HCT116 (cell line): ENCODE results near the gene BTF3. TPM values are rescaled to one million over a fixed set of nuclear protein-coding genes. Genes with fewer than 3 reads are reported as not detected.

Experiments
- ATAC-seq: fragments of 200-7000 bp; cut with Tn5 transposase; 2 replicates; pipeline ENCODE4 v1.9.1; 2020; ENCODE audit warnings: mild to moderate bottlenecking, moderate library complexity
- BruUV-seq: library from RNA; stranded (reverse); fragments of 400-500 nt; replicated peaks from 2 replicates; lab custom pipeline; 2021; lab: Mats Ljungman, UMichigan
- CTCF ChIA-PET: fragments of 300-600 bp; sonication (Branson Sonifier 250); formaldehyde crosslinking; loops from one replicate; lab custom pipeline; 2021; ENCODE audit warnings: antibody characterized with exemption; lab: Charles Lee
- POLR2A ChIA-PET: fragments of 300-600, 350-600 bp; sonication (Branson Sonifier 250); formaldehyde crosslinking; loops from one replicate; lab custom pipeline; 2021; ENCODE audit warnings: antibody characterized with exemption; lab: Charles Lee
- RAD21 ChIA-PET, 2 experiments: fragments of 300-600 bp; sonication (Branson Sonifier 250); formaldehyde crosslinking; loops; one replicate each; lab custom pipeline; 2023; ENCODE audit warnings: low total read pairs in 2 of 2; ENCODE audit not compliant: uncharacterized antibody in 2 of 2, unreplicated experiment in 2 of 2, low non-redundant PET in 1 of 2; lab: Charles Lee
- DNase-seq: peaks from one replicate; pipeline ENCODE4 v3.0.0-alpha.2; 2010; ENCODE audit warnings: low read depth, low spot score
- H2AFZ ChIP-seq: fragments of 200-600 bp; shearing (Covaris generic), sonication (generic); 2 replicates; pipeline ENCODE4 v1.6.1; 2017; ENCODE audit warnings: low read depth, mixed run types, mixed read lengths, antibody characterized with exemption, low read length; ENCODE audit not compliant: poor library complexity, severe bottlenecking
- H3K27ac ChIP-seq: 2 replicates; pipeline ENCODE4 v1.5.1; 2012; ENCODE audit warnings: low read depth, low read length
- H3K27me3 ChIP-seq: fragments of 200-600 bp; sonication (generic); 2 replicates; pipeline ENCODE4 v1.6.1; 2016; ENCODE audit warnings: mixed run types, low read length, mixed read lengths; ENCODE audit not compliant: insufficient read depth
- H3K36me3 ChIP-seq, 2 experiments: fragments of 200-500 bp in 1 of 2; fragments of 200-600 bp in 1 of 2; sonication (Bioruptor generic) in 1 of 2; sonication (generic) in 1 of 2; 2 replicates each; pipeline versions ENCODE4 v1.5.1 to v1.6.1; 2014 to 2016; ENCODE audit warnings: low read length in 2 of 2, inconsistent platforms in 1 of 2, mixed read lengths in 1 of 2, mixed run types in 1 of 2; ENCODE audit not compliant: insufficient read depth in 2 of 2, control insufficient read depth in 1 of 2
- H3K4me1 ChIP-seq, 2 experiments: fragments of 200-600 bp in 1 of 2; sonication (generic) in 1 of 2; 2 replicates each; pipeline versions ENCODE4 v1.5.1 to v1.6.1; 2012 to 2017; ENCODE audit warnings: low read length in 2 of 2, inconsistent platforms in 1 of 2, mild to moderate bottlenecking in 1 of 2, mixed read lengths in 1 of 2, mixed run types in 1 of 2, moderate library complexity in 1 of 2; ENCODE audit not compliant: insufficient read depth in 2 of 2, control insufficient read depth in 1 of 2
- H3K4me2 ChIP-seq: fragments of 200-600 bp; sonication (generic); 2 replicates; pipeline ENCODE4 v1.6.1; 2017; ENCODE audit warnings: mixed run types, low read length, mixed read lengths
- H3K4me3 ChIP-seq, 2 experiments: fragments of 200-600 bp in 1 of 2; sonication (generic) in 1 of 2; replicated peaks in 1 of 2; 2 replicates each; pipeline ENCODE4 v1.5.1; 2011 to 2016; ENCODE audit warnings: low read length in 2 of 2, control low read depth in 1 of 2, low read depth in 1 of 2, mild to moderate bottlenecking in 1 of 2, mixed read lengths in 1 of 2, mixed run types in 1 of 2
- H3K79me2 ChIP-seq: fragments of 200-600 bp; sonication (generic); 2 replicates; pipeline ENCODE4 v1.6.1; 2017; ENCODE audit warnings: mild to moderate bottlenecking, mixed run types, low read length, moderate library complexity, mixed read lengths; ENCODE audit not compliant: insufficient read depth
- H3K9ac ChIP-seq: fragments of 200-600 bp; sonication (generic); 2 replicates; pipeline ENCODE4 v1.6.1; 2016; ENCODE audit warnings: low read length, mixed read lengths
- H3K9me2 ChIP-seq: fragments of 200-600 bp; sonication (generic), shearing (Covaris generic); 2 replicates; pipeline ENCODE4 v1.6.1; 2017; ENCODE audit warnings: mixed run types, mild to moderate bottlenecking, moderate library complexity; ENCODE audit not compliant: insufficient read depth
- H3K9me3 ChIP-seq, 2 experiments: fragments of 200-500 bp in 1 of 2; fragments of 200-600 bp in 1 of 2; sonication (Bioruptor generic) in 1 of 2; sonication (generic) in 1 of 2; 2 replicates each; pipeline ENCODE4 v1.6.1; 2014 to 2017; ENCODE audit warnings: low read length in 2 of 2, mixed read lengths in 2 of 2, inconsistent platforms in 1 of 2, low read depth in 1 of 2, mild to moderate bottlenecking in 1 of 2, mixed run types in 1 of 2, moderate library complexity in 1 of 2; ENCODE audit not compliant: control insufficient read depth in 1 of 2, insufficient read depth in 1 of 2
- H4K20me1 ChIP-seq: fragments of 200-600 bp; sonication (generic), shearing (Covaris generic); 2 replicates; pipeline ENCODE4 v1.6.1; 2017; ENCODE audit warnings: mixed run types, mild to moderate bottlenecking, moderate library complexity; ENCODE audit not compliant: insufficient read depth
- CBX3 ChIP-seq: IDR thresholded peaks from 2 replicates; pipeline ENCODE4 v1.6.1; 2012; ENCODE audit warnings: low read depth
- CEBPB ChIP-seq: IDR thresholded peaks from 2 replicates; pipeline ENCODE4 v1.6.1; 2012; ENCODE audit warnings: low read depth
- EGR1 ChIP-seq: IDR thresholded peaks from 2 replicates; pipeline ENCODE4 v1.6.1; 2012; ENCODE audit warnings: low read depth
- EZH2 ChIP-seq: fragments of 200-600 bp; sonication (generic); IDR thresholded peaks from 2 replicates; pipeline ENCODE4 v1.6.1; 2017; ENCODE audit warnings: antibody characterized with exemption, mixed run types
- JUND ChIP-seq: IDR thresholded peaks from 2 replicates; pipeline ENCODE4 v1.6.1; 2012
- SRF ChIP-seq: IDR thresholded peaks from 2 replicates; pipeline ENCODE4 v1.6.1; 2012; ENCODE audit warnings: low read depth
- TCF7L2 ChIP-seq: IDR thresholded peaks from 2 replicates; pipeline ENCODE4 v1.7.0; 2011; ENCODE audit warnings: borderline replicate concordance, inconsistent platforms; ENCODE audit not compliant: insufficient read depth, insufficient read length; ENCODE audit errors: extremely low read depth
- ZFX ChIP-seq: fragments of 450-650 bp; IDR thresholded peaks from 2 replicates; pipeline ENCODE4 v1.6.1; 2017
- intact Hi-C: fragments of 100-400 bp; cut with micrococcal nuclease; formaldehyde crosslinking; loops from 2 replicates; pipeline ENCODE4 v1.10.0; 2022
- total RNA-seq: library from RNA; stranded (reverse); gene quantifications from one replicate; pipeline ENCODE4 v1.2.1, GENCODE V29; 2021; ENCODE audit not compliant: unreplicated experiment
- TF ChIP-seq, protein P1 (sequence below): IDR thresholded peaks from 2 replicates; pipeline ENCODE4 v1.6.1; 2012; ENCODE audit warnings: low read depth
- TF ChIP-seq, protein P2 (sequence below): IDR thresholded peaks from 2 replicates; pipeline ENCODE4 v1.6.1; 2012
- TF ChIP-seq, protein P3 (sequence below): IDR thresholded peaks from 2 replicates; pipeline ENCODE4 v1.6.1; 2011; ENCODE audit warnings: mild to moderate bottlenecking, low read length, moderate library complexity; ENCODE audit not compliant: insufficient replicate concordance; ENCODE audit errors: extremely low read depth

BTF3 gene
- total RNA-seq, 1 experiment from 2014 or later: 868 TPM

DNA sequence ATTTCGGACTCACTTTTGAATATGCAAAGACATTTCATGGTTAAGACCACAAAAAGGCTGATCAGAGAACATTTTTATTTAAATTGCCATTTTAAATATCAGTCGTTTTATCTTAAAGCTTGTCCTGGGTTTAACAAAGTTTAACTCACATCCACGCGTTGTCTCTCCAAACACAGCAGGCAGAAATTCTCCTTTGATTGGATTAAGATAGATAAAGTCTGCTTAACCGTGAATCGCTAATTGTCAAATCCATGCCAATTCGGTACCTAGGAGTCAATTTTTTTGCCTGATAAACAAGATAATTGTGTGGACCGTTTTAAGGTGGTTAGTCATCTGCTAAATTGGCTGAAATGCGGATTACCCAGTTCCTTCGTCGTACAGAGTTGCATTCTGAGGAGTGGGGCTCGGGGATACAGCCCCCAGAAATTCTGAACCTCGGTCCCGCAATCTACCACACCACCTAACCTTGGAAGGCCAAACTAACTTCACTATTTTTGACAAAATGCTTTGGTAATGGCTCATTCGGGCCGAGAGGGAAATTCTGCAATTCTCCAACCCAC is 665 bp upstream of the BTF3 start (continued):
- TF ChIP-seq, protein P1, sequence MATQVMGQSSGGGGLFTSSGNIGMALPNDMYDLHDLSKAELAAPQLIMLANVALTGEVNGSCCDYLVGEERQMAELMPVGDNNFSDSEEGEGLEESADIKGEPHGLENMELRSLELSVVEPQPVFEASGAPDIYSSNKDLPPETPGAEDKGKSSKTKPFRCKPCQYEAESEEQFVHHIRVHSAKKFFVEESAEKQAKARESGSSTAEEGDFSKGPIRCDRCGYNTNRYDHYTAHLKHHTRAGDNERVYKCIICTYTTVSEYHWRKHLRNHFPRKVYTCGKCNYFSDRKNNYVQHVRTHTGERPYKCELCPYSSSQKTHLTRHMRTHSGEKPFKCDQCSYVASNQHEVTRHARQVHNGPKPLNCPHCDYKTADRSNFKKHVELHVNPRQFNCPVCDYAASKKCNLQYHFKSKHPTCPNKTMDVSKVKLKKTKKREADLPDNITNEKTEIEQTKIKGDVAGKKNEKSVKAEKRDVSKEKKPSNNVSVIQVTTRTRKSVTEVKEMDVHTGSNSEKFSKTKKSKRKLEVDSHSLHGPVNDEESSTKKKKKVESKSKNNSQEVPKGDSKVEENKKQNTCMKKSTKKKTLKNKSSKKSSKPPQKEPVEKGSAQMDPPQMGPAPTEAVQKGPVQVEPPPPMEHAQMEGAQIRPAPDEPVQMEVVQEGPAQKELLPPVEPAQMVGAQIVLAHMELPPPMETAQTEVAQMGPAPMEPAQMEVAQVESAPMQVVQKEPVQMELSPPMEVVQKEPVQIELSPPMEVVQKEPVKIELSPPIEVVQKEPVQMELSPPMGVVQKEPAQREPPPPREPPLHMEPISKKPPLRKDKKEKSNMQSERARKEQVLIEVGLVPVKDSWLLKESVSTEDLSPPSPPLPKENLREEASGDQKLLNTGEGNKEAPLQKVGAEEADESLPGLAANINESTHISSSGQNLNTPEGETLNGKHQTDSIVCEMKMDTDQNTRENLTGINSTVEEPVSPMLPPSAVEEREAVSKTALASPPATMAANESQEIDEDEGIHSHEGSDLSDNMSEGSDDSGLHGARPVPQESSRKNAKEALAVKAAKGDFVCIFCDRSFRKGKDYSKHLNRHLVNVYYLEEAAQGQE: no peak
- TF ChIP-seq EGR1: no peak
- TF ChIP-seq EZH2: no peak
- TF ChIP-seq, all 23 proteins: peak for 0

DNA sequence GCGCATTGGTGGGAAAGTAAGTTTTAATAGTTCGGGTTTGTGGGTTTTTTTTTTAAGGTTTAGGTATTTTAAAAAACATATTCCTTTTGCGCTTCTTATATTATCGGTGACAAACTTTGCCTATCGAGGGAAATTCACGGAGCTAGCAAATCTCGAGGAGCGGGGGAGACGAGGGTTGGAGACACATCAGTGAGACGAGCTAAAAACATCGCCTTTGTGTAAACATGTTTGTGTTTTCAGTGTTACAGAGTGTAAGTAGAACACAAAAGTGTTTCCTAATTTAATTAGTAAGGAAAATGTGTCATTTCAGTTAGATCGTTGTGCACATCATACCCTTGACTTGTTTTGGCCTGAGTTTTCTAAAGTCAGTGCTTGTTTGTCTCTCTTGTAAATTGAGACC is 945 bp downstream of the BTF3 start:
- Histone ChIP-seq H3K79me2 (peaks cover 69% of the 10 kb centered on the region), H2AFZ (no peak overlapping the region), H3K9me2 (no peaks in the 10 kb centered on the region), H4K20me1 (peaks cover 41% of the 10 kb centered on the region; the same call in 1 of the 2 replicates), H3K4me1 (peaks cover 10 to 26% of the 10 kb centered on the region in 2 experiments), H3K9me3 (no peaks in the 10 kb centered on the region), H3K27me3 (no peaks in the 10 kb centered on the region), H3K4me3 (peak overlapping the region; percentile 90 to 95), H3K9ac (peak overlapping the region; percentile 99), H3K27ac (peak overlapping the region; percentile 91), H3K36me3 (peaks cover 31 to 42% of the 10 kb centered on the region in 2 experiments), H3K4me2 (peak overlapping the region; percentile 86)
- ATAC-seq (no peak), DNase-seq (no peak)
- POLR2A ChIA-PET: interaction anchor here (1.2 to 1.4 kb wide), 2 partner anchors 16 to 22 kb away, joined by 3 to 4 read pairs; no protein-coding TSS in a partner anchor
- CTCF ChIA-PET: no interaction called here
- TF ChIP-seq, protein P2, sequence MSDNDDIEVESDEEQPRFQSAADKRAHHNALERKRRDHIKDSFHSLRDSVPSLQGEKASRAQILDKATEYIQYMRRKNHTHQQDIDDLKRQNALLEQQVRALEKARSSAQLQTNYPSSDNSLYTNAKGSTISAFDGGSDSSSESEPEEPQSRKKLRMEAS: no peak
- TF ChIP-seq CEBPB (no peak), JUND (no peak), TCF7L2 (no peak), ZFX (no peak), SRF (no peak), EZH2 (no peak), CBX3 (no peak)
- TF ChIP-seq, protein P1: no peak
- TF ChIP-seq, protein P3, sequence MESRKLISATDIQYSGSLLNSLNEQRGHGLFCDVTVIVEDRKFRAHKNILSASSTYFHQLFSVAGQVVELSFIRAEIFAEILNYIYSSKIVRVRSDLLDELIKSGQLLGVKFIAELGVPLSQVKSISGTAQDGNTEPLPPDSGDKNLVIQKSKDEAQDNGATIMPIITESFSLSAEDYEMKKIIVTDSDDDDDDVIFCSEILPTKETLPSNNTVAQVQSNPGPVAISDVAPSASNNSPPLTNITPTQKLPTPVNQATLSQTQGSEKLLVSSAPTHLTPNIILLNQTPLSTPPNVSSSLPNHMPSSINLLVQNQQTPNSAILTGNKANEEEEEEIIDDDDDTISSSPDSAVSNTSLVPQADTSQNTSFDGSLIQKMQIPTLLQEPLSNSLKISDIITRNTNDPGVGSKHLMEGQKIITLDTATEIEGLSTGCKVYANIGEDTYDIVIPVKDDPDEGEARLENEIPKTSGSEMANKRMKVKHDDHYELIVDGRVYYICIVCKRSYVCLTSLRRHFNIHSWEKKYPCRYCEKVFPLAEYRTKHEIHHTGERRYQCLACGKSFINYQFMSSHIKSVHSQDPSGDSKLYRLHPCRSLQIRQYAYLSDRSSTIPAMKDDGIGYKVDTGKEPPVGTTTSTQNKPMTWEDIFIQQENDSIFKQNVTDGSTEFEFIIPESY: no peak
- TSS peak; percentile 45 for BruUV-seq
- intact Hi-C loops: loop anchor here (2.0 kb wide), 1 partner anchor 44 kb away; no protein-coding TSS in a partner anchor
- RAD21 ChIA-PET: no interaction called here
